ENCODE results near the gene LIFR. TPM values are rescaled to one million over a fixed set of nuclear protein-coding genes. Genes with fewer than 3 reads are reported as not detected.

Gene LIFR
- total and polyA plus RNA-seq, 2 donors (not counting 3 experiments of a cell fraction or from before 2014, with no cell fraction given): 4.1 to 36.4 TPM

GRCh38 chr5:38563624-38564023 is 7.2 kb upstream of the LIFR start:
- ChIA-PET CTCF (interaction anchor here (1.5 to 1.6 kb wide), 2 partner anchors 35 to 246 kb away, joined by 3 to 6 read pairs; no protein-coding TSS in a partner anchor), POLR2A (no interaction called here)
- no TSS peak for BruUV-seq (replicated peaks)
- H3K27ac ChIP-seq (ENCODE audit: insufficient read depth, low read depth, low read length): no peak overlapping the region
- H3K36me3 ChIP-seq (ENCODE audit: control insufficient read depth in 2 of 2, extremely low read depth in 1 of 2, insufficient read depth in 2 of 2, low read length in 2 of 2): no peaks in the 10 kb centered on the region
- H4K20me1 ChIP-seq (replicated peaks; ENCODE audit: control insufficient read depth, extremely low read depth, insufficient read depth, low read length): no peaks in the 10 kb centered on the region
- no peaks in the 10 kb centered on the region for H3K79me2 ChIP-seq (ENCODE audit: control insufficient read depth, insufficient read depth, low read length)
- FAIRE-seq (no peak), DNase-seq (ENCODE audit: low read depth, low spot score) (no peak)
- H3K4me2 ChIP-seq (ENCODE audit: insufficient read depth, low read length): no peak overlapping the region
- H3K9me3 ChIP-seq (replicated peaks; ENCODE audit: control insufficient read depth, insufficient read depth, low read length): no peaks in the 10 kb centered on the region
- no peaks in the 10 kb centered on the region for H3K4me1 ChIP-seq (ENCODE audit: control insufficient read depth, extremely low read depth, insufficient read depth, low read length)
- dilution Hi-C loops (cut with MboI; ENCODE audit: extremely low pct_ligation_motif_present, low sequenced_read_pairs): no loop called here
- no peak overlapping the region for H2AFZ ChIP-seq (ENCODE audit: low read depth, low read length)
- no peaks in the 10 kb centered on the region for H3K9me1 ChIP-seq (replicated peaks; ENCODE audit: control insufficient read depth, extremely low read depth, insufficient read depth, low read length)
- no peak for TF ChIP-seq MYC (IDR thresholded peaks at IDR 0.05; ENCODE audit: low read depth, low read length)
- intact Hi-C loops (cut with micrococcal nuclease): no loop called here
- H3K9ac ChIP-seq (replicated peaks; ENCODE audit: extremely low read depth, insufficient read depth, low read length): no peak overlapping the region
- no peak overlapping the region for H3K4me3 ChIP-seq (replicated peaks in 1 of 3; ENCODE audit: insufficient read depth in 1 of 3, low read depth in 1 of 3, low read length in 3 of 3)
- peaks cover 0 to 6% of the 10 kb centered on the region in 2 experiments for H3K27me3 ChIP-seq (ENCODE audit: control insufficient read depth in 2 of 2, insufficient read depth in 2 of 2, low read length in 2 of 2)

- no TSS peak for BruUV-seq (replicated peaks)
- Histone ChIP-seq H3K4me1 (ENCODE audit: control insufficient read depth, extremely low read depth, insufficient read depth, low read length) (peaks cover 2% of the 10 kb centered on the region), H3K79me2 (ENCODE audit: control insufficient read depth, insufficient read depth, low read length) (no peaks in the 10 kb centered on the region), H3K27ac (ENCODE audit: insufficient read depth, low read depth, low read length) (no peak overlapping the region), H3K27me3 (ENCODE audit: control insufficient read depth in 2 of 2, insufficient read depth in 2 of 2, low read length in 2 of 2) (peaks cover 0 to 6% of the 10 kb centered on the region in 2 experiments), H3K4me2 (ENCODE audit: insufficient read depth, low read length) (no peak overlapping the region), H3K9me3 (replicated peaks; ENCODE audit: control insufficient read depth, insufficient read depth, low read length) (no peaks in the 10 kb centered on the region), H3K9me1 (replicated peaks; ENCODE audit: control insufficient read depth, extremely low read depth, insufficient read depth, low read length) (no peaks in the 10 kb centered on the region), H3K4me3 (replicated peaks in 1 of 3; ENCODE audit: insufficient read depth in 1 of 3, low read depth in 1 of 3, low read length in 3 of 3) (no peak overlapping the region), H4K20me1 (replicated peaks; ENCODE audit: control insufficient read depth, extremely low read depth, insufficient read depth, low read length) (no peaks in the 10 kb centered on the region), H3K36me3 (ENCODE audit: control insufficient read depth in 2 of 2, extremely low read depth in 1 of 2, insufficient read depth in 2 of 2, low read length in 2 of 2) (no peaks in the 10 kb centered on the region), H3K9ac (replicated peaks; ENCODE audit: extremely low read depth, insufficient read depth, low read length) (no peak overlapping the region), H2AFZ (ENCODE audit: low read depth, low read length) (no peak overlapping the region)
- ChIA-PET POLR2A (no interaction called here), CTCF (interaction anchor here (1.0 to 1.6 kb wide), 3 partner anchors 10 to 247 kb away, joined by 3 to 6 read pairs (median 3); no protein-coding TSS in a partner anchor)
- dilution Hi-C loops (cut with MboI; ENCODE audit: extremely low pct_ligation_motif_present, low sequenced_read_pairs) (no loop called here), intact Hi-C loops (cut with micrococcal nuclease) (no loop called here)
- FAIRE-seq (no peak), DNase-seq (ENCODE audit: low read depth, low spot score) (no peak)
- TF ChIP-seq EZH2 (IDR thresholded peaks at IDR 0.05; ENCODE audit: borderline replicate concordance, low read depth, low read length, severe bottlenecking): no peak
- TF ChIP-seq JUN (IDR thresholded peaks at IDR 0.05; ENCODE audit: borderline replicate concordance, insufficient read depth, insufficient read length, low read depth): no peak
- TF ChIP-seq, protein P1, sequence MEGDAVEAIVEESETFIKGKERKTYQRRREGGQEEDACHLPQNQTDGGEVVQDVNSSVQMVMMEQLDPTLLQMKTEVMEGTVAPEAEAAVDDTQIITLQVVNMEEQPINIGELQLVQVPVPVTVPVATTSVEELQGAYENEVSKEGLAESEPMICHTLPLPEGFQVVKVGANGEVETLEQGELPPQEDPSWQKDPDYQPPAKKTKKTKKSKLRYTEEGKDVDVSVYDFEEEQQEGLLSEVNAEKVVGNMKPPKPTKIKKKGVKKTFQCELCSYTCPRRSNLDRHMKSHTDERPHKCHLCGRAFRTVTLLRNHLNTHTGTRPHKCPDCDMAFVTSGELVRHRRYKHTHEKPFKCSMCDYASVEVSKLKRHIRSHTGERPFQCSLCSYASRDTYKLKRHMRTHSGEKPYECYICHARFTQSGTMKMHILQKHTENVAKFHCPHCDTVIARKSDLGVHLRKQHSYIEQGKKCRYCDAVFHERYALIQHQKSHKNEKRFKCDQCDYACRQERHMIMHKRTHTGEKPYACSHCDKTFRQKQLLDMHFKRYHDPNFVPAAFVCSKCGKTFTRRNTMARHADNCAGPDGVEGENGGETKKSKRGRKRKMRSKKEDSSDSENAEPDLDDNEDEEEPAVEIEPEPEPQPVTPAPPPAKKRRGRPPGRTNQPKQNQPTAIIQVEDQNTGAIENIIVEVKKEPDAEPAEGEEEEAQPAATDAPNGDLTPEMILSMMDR (IDR thresholded peaks at IDR 0.05; ENCODE audit: extremely low read depth in 1 of 2, insufficient read depth in 1 of 2, low read depth in 1 of 2, low read length in 2 of 2): no peak
- TF ChIP-seq FOS (IDR thresholded peaks at IDR 0.05; ENCODE audit: borderline replicate concordance, insufficient read depth, low read length): no peak
- no peak for TF ChIP-seq POLR2A (IDR thresholded peaks at IDR 0.05; ENCODE audit: low read depth, low read length)
- no peak for TF ChIP-seq GATA2 (IDR thresholded peaks at IDR 0.05; ENCODE audit: insufficient read depth, insufficient read length, low read depth, low read length)
- no peak for TF ChIP-seq MYC (IDR thresholded peaks at IDR 0.05; ENCODE audit: low read depth, low read length)
Observed at GRCh38 chr5:38562444-38563210, 6.2 kb upstream of the LIFR start.
